Kidney epithelial cell (primary cell): ENCODE results near the gene PRTG. TPM values are rescaled to one million over a fixed set of nuclear protein-coding genes. Genes with fewer than 3 reads are reported as not detected.

ENCODE experiments used
- DNase-seq: peaks from one replicate; pipeline ENCODE4 v3.0.0-alpha.2; 2010; ENCODE audit warnings: low read depth
- H3K27me3 ChIP-seq: 2 replicates; pipeline ENCODE4 v1.6.0; 2011; ENCODE audit warnings: low read length; ENCODE audit not compliant: control insufficient read depth, insufficient read depth
- H3K36me3 ChIP-seq: 2 replicates; pipeline ENCODE4 v1.5.1; 2011; ENCODE audit warnings: low read length; ENCODE audit not compliant: control insufficient read depth, insufficient read depth
- H3K4me3 ChIP-seq: 2 replicates; pipeline ENCODE4 v1.5.1; 2011; ENCODE audit warnings: low read depth, mild to moderate bottlenecking, control low read depth, low read length
- CTCF ChIP-seq: IDR thresholded peaks from 2 replicates; pipeline ENCODE4 v1.5.1; 2011; ENCODE audit warnings: mild to moderate bottlenecking, moderate library complexity, low read length, control low read depth, inconsistent platforms; ENCODE audit not compliant: insufficient read depth, poor library complexity, severe bottlenecking
- total RNA-seq: library from RNA; depleted of rRNA; stranded (reverse); fragments of >200 nt; gene quantifications from 2 replicates; pipeline ENCODE4 v1.2.3, GENCODE V29; 2015

Gene PRTG
- total RNA-seq, 1 donor from 2014 or later, result 9.4 TPM

GRCh38 chr15:55632434-55632833, 110.5 kb downstream of the PRTG start:
- Histone ChIP-seq H3K27me3 (no peaks in the 10 kb centered on the region), H3K4me3 (no peak overlapping the region), H3K36me3 (no peaks in the 10 kb centered on the region)
- no peak for TF ChIP-seq CTCF
- no peak for DNase-seq

GRCh38 chr15:55630858-55631257, 112.1 kb downstream of the PRTG start:
- TF ChIP-seq CTCF, result no peak
- DNase-seq, result no peak
- Histone ChIP-seq H3K36me3 (no peaks in the 10 kb centered on the region), H3K27me3 (no peaks in the 10 kb centered on the region), H3K4me3 (no peak overlapping the region)

- H3K4me3 ChIP-seq, result no peak overlapping the region
- DNase-seq, result no peak
- TF ChIP-seq CTCF, result no peak
- no peaks in the 10 kb centered on the region for H3K36me3 ChIP-seq
- no peaks in the 10 kb centered on the region for H3K27me3 ChIP-seq
These were observed 114.6 kb downstream of the PRTG start for GRCh38 chr15:55628369-55628730.

GRCh38 chr15:55627730-55628368, 115.1 kb downstream of the PRTG start:
- Histone ChIP-seq H3K4me3 (no peak overlapping the region), H3K36me3 (no peaks in the 10 kb centered on the region), H3K27me3 (no peaks in the 10 kb centered on the region)
- peak; percentile 92 for DNase-seq
- peak; percentile 1 for TF ChIP-seq CTCF

GRCh38 chr15:55619783-55620182, 123.2 kb downstream of the PRTG start:
- H3K4me3 ChIP-seq, result no peak overlapping the region
- TF ChIP-seq CTCF, result no peak
- no peak for DNase-seq
- H3K36me3 ChIP-seq, result no peaks in the 10 kb centered on the region
- no peaks in the 10 kb centered on the region for H3K27me3 ChIP-seq

GRCh38 chr15:55618387-55618786, 124.6 kb downstream of the PRTG start:
- Histone ChIP-seq H3K27me3 (no peaks in the 10 kb centered on the region), H3K36me3 (no peaks in the 10 kb centered on the region), H3K4me3 (no peak overlapping the region)
- no peak for TF ChIP-seq CTCF
- no peak for DNase-seq
